Measurements from ENCODE around the gene TRAF3IP1. TPM values are rescaled to one million over a fixed set of nuclear protein-coding genes. Genes with fewer than 3 reads are reported as not detected.

The TRAF3IP1 gene
- total and polyA plus RNA-seq, 2 of the 13 experiments (the other 11 are each of a cell fraction or from before 2014, with no cell fraction given), result 4.1 to 12.9 TPM

DNA sequence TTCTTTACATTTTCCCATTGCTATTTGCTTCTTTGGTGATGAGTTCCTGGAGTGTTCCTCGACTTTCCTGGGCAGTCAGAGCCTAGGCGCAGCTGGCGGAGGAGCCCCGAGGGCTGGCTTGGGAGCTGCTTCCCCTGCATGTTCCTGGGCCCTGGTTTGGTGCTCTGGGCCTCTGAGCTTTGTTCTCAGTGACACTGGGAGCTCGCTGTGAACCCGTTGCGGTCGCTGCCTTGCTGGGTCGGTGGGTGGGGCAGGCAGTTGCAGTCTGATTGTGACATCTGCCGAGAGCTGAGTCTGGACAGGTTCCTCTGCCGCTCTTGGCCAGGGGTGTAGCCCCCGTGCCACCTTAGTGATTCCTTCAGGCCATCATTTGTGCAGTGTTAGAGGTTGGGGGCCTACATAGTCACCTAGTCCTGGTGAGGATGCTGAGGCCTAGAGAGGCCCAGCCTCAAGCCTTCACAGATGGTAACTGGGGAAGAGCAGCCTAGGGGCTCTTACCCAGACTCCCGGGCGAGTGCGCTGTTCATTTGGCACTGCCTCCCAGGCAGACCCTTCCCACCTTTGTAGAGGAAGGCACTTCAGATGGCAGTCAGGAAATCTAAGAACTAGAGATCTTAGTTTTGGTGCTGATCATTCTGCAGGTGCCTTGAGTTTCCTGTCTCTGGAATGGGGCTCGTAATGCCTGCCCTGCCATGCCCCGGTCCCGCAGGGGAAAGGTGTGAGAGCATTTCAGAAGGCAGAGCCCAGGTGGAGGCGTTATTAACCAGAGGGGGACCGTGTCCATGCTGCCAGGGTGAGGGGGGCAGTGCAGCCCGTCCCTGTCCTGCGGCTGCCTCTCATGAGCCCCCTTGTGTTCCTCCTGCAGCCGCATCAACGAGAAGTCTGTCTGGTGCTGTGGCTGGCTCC, 114.8 kb downstream of the TRAF3IP1 start (continued):
- TF ChIP-seq, protein P1, sequence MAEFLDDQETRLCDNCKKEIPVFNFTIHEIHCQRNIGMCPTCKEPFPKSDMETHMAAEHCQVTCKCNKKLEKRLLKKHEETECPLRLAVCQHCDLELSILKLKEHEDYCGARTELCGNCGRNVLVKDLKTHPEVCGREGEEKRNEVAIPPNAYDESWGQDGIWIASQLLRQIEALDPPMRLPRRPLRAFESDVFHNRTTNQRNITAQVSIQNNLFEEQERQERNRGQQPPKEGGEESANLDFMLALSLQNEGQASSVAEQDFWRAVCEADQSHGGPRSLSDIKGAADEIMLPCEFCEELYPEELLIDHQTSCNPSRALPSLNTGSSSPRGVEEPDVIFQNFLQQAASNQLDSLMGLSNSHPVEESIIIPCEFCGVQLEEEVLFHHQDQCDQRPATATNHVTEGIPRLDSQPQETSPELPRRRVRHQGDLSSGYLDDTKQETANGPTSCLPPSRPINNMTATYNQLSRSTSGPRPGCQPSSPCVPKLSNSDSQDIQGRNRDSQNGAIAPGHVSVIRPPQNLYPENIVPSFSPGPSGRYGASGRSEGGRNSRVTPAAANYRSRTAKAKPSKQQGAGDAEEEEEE (CRISPR knock-in tag; IDR thresholded peaks at IDR 0.05; ENCODE audit: borderline replicate concordance), result no peak
- no peak for TF ChIP-seq GMEB1 (CRISPR knock-in tag; IDR thresholded peaks at IDR 0.05; ENCODE audit: borderline replicate concordance)
- no peak for TF ChIP-seq MBD4 (IDR thresholded peaks at IDR 0.05; ENCODE audit: borderline replicate concordance, low read length)
- TF ChIP-seq KLF15 (CRISPR knock-in tag; IDR thresholded peaks at IDR 0.05; ENCODE audit: borderline replicate concordance), result no peak
- no peak for TF ChIP-seq ARNT (IDR thresholded peaks at IDR 0.05)
- no peak for TF ChIP-seq FUBP1 (CRISPR knock-in tag; IDR thresholded peaks at IDR 0.05; ENCODE audit: borderline replicate concordance)
- TF ChIP-seq HNRNPUL1 (IDR thresholded peaks at IDR 0.05; ENCODE audit: low read depth, low read length), result no peak
- 0 out of 2 replicates have a peak, but pooled peaks have one; percentile 3 for TF ChIP-seq KAT2B (IDR thresholded peaks at IDR 0.05; ENCODE audit: borderline replicate concordance, low read depth, low read length)
- no peak for TF ChIP-seq ZNF552 (CRISPR knock-in tag; IDR thresholded peaks at IDR 0.05; ENCODE audit: borderline replicate concordance)
- TF ChIP-seq EZH2 (conservative IDR thresholded peaks at IDR 0.05; ENCODE audit: low read depth, low read length), result no peak
- no peak for TF ChIP-seq SRY (CRISPR knock-in tag; IDR thresholded peaks at IDR 0.05)
- no peak for TF ChIP-seq CHD2 (IDR thresholded peaks at IDR 0.05; ENCODE audit: low read depth, low read length)
- TF ChIP-seq SALL1 (CRISPR knock-in tag; IDR thresholded peaks at IDR 0.05), result peak; percentile 38; the same call in 1 of the 2 replicates
- no peak for TF ChIP-seq ZNF605 (CRISPR knock-in tag; IDR thresholded peaks at IDR 0.05)
- peak; percentile 60; the same call in 1 of the 2 replicates for TF ChIP-seq KMT2A (CRISPR knock-in tag; IDR thresholded peaks at IDR 0.05)
- TF ChIP-seq RFXAP (CRISPR knock-in tag; IDR thresholded peaks at IDR 0.05; ENCODE audit: borderline replicate concordance), result 0 out of 2 replicates have a peak, but pooled peaks have one; percentile 54
- TF ChIP-seq, protein P2, sequence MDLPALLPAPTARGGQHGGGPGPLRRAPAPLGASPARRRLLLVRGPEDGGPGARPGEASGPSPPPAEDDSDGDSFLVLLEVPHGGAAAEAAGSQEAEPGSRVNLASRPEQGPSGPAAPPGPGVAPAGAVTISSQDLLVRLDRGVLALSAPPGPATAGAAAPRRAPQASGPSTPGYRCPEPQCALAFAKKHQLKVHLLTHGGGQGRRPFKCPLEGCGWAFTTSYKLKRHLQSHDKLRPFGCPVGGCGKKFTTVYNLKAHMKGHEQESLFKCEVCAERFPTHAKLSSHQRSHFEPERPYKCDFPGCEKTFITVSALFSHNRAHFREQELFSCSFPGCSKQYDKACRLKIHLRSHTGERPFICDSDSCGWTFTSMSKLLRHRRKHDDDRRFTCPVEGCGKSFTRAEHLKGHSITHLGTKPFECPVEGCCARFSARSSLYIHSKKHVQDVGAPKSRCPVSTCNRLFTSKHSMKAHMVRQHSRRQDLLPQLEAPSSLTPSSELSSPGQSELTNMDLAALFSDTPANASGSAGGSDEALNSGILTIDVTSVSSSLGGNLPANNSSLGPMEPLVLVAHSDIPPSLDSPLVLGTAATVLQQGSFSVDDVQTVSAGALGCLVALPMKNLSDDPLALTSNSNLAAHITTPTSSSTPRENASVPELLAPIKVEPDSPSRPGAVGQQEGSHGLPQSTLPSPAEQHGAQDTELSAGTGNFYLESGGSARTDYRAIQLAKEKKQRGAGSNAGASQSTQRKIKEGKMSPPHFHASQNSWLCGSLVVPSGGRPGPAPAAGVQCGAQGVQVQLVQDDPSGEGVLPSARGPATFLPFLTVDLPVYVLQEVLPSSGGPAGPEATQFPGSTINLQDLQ (CRISPR knock-in tag; IDR thresholded peaks at IDR 0.05), result no peak
- TF ChIP-seq ZNF263 (CRISPR knock-in tag; IDR thresholded peaks at IDR 0.05), result peak; percentile 47; the same call in 1 of the 2 replicates
- no peak for TF ChIP-seq CSRNP1 (CRISPR knock-in tag; IDR thresholded peaks at IDR 0.05)
